GM20000 (cell line): ENCODE data around the gene PRKG1.

Experiments
- DNase-seq: peaks from one replicate; pipeline ENCODE4 v3.0.0; 2012; ENCODE audit warnings: low spot score
- CTCF ChIP-seq: IDR thresholded peaks from 2 replicates; pipeline ENCODE4 v1.5.1; 2012; ENCODE audit warnings: mild to moderate bottlenecking, control low read depth; ENCODE audit errors: extremely low read depth, missing control alignments

PRKG1 gene

GRCh38 chr10:51691135-51691534, 616.8 kb downstream of the PRKG1 start:
- TF ChIP-seq CTCF: no peak

GRCh38 chr10:51694086-51694768, 619.9 kb downstream of the PRKG1 start:
- no peak for TF ChIP-seq CTCF
- DNase-seq: no peak

More at GRCh38 chr10:51691135-51691534, 616.8 kb downstream of the PRKG1 start:
- no peak for DNase-seq

GRCh38 chr10:51696251-51696650, 622.0 kb downstream of the PRKG1 start:
- TF ChIP-seq CTCF: no peak
- no peak for DNase-seq

- DNase-seq: no peak
- TF ChIP-seq CTCF: no peak
These were observed 624.3 kb downstream of the PRKG1 start for GRCh38 chr10:51698473-51699063.

DNA sequence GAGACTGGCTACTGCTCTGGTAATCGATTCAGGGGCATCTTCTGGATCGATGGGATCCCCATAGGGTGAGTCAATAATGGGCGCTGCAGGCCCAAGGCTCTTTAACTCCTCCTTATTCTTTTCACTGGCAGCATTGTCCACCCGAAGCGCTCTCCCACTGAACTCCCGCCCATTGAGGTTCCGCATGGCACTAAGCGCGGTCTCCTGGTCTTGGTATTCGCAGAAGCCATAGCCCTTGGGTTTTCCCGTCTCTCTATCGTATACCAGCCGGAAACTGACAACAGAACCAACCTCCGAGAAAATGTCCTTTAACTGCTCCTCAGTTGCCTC, 624.8 kb downstream of the PRKG1 start:
- no peak for DNase-seq
- no peak for TF ChIP-seq CTCF

DNA sequence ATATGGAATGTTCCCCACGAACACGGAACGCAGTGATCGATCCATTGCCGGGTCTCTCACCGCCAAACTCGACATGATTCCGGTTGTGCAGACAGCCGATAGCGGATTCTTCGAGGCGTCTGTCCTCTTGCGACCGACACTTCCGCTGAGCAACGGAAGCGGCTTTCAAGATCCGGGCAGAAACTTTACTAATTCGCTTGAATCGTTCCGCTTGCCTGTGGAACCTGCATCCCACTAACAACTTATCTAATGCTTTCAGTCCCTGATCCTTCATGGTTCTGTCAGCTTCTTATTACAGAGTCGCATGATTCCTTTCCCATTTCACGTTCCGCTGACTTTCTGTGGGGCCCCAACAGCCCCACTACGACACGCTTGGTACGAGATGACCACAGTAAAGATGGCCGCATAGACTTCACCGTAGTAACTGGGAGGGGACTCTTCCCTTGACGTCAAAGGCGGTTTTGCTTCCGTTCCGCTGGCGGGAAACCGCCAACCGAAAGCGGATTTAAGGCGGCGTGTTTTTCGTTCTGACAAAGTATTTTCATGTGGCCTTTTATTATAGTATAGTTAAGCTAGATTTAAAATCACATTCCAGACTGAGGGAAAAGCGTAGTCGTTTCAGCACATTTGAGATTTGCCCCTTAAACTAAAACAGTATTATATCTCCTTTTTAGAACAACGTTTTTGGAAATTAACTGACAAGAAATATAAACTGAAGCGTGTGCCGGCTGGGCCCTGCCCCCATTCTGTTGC, 625.4 kb downstream of the PRKG1 start, which contains the start of gene CSTF2T:
CSTF2T (minus strand) TSS at position 121 of the 753 bp plus-strand sequence; CDS start at position 75, 46 bp downstream.
- TF ChIP-seq CTCF: no peak

GRCh38 chr10:51700228-51700817, 626.0 kb downstream of the PRKG1 start:
- TF ChIP-seq CTCF: no peak
- no peak for DNase-seq

More for the DNA sequence above, 625.4 kb downstream of the PRKG1 start, which contains the start of gene CSTF2T:
- DNase-seq: peak; percentile 75
